ENCODE results near the gene CD93. TPM values are rescaled to one million over a fixed set of nuclear protein-coding genes. Genes with fewer than 3 reads are reported as not detected.

Gene CD93
- total RNA-seq, 2 experiments from 2014 or later: 1.1 TPM

DNA sequence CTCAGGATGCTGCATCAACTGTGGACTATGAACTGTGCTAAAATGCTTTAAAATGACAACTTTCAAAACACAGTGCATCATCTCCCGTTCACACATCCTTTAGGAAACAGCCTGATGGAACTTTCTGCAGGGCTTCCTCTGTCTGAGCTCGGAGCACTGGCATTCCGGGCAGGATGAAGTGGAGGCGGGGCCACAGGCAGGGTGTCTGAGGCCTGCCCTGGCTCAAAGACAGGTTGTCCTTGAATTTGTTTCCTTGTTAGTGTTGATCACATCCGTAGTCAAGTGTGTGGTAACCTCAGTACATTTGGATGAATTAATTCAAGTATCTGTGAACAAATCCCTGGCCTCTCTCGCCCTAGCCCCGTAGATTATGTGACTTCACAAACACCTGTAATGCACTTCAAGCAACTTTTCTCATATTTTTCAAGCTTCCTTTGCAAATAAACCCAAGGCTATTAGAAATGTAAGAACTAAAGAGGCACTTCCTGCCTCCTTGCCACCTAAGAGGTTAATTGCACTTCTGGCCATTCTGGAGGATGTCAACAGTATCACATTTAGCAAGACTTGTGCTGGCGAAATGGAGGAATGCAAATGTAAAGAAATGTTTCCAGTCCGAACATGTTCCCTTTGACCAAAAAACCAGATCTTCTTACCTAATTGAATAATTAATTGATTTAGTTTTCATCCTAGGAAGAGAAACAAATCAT lies 3.1 kb downstream of the CD93 start:
- peaks cover 18% of the 10 kb centered on the region for H3K4me1 Mint-ChIP-seq (ENCODE audit: low read depth)
- H3K27me3 ChIP-seq (ENCODE audit: control insufficient read depth in 1 of 2, insufficient read depth in 2 of 2, low read length in 2 of 2): no peaks in the 10 kb centered on the region
- ChIA-PET CTCF (no interaction called here), POLR2A (no interaction called here)
- DNase-seq: no peak
- peak overlapping the region; percentile 5 for H3K4me3 Mint-ChIP-seq
- no peak overlapping the region for H3K27ac Mint-ChIP-seq
- H3K9me3 Mint-ChIP-seq: no peaks in the 10 kb centered on the region
- H3K9me3 ChIP-seq (ENCODE audit: control insufficient read depth in 1 of 2, insufficient read depth in 1 of 2, low read length in 2 of 2): peaks cover 0 to 10% of the 10 kb centered on the region in 2 experiments
- TF ChIP-seq CTCF (IDR thresholded peaks at IDR 0.05): no peak
- H3K27me3 Mint-ChIP-seq: no peaks in the 10 kb centered on the region
- intact Hi-C loops (cut with DNase I, micrococcal nuclease): no loop called here
- ATAC-seq (ENCODE audit: poor library complexity): no peak
- peak overlapping the region; percentile 56 for H3K4me3 ChIP-seq (ENCODE audit: low read length)
- H3K27ac ChIP-seq (ENCODE audit: low read depth in 1 of 2, low read length in 2 of 2): no peak overlapping the region
- no peaks in the 10 kb centered on the region for H3K36me3 Mint-ChIP-seq (ENCODE audit: low read depth)
- H3K4me1 ChIP-seq (ENCODE audit: insufficient read depth, low read length): peaks cover 34% of the 10 kb centered on the region
- H3K36me3 ChIP-seq (ENCODE audit: insufficient read depth, low read length): no peaks in the 10 kb centered on the region

DNA sequence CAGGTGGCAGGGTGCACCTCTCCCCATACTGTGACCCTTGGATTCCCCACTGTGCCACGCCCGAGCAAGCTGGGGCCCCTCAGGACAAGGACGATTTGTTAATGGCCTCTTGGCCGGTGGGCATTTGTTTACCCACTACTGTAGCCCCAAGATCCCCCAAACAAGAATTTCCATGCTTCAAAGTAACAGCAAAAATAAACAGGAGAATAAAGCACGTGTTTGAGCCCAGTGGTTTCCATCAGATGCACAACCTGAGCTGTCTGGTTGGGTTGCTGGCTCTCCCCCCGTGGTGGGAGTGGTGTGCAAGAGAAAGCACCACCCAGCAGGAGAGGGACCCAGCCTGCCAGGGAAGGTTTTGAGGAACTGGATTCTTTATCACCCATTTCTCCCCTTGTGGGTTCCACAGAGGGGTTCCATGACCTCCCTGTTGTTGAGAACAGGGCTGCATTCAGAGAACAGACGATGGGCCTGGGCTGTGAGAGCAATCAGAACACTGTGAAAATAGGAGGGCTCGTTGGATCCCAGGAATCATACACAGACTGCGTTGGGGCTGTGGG lies 4.8 kb downstream of the CD93 start:
- Mint-ChIP-seq H3K27me3 (no peaks in the 10 kb centered on the region), H3K4me1 (ENCODE audit: low read depth) (peaks cover 12% of the 10 kb centered on the region), H3K36me3 (ENCODE audit: low read depth) (no peaks in the 10 kb centered on the region), H3K27ac (no peak overlapping the region), H3K9me3 (no peaks in the 10 kb centered on the region), H3K4me3 (no peak overlapping the region)
- H3K27me3 ChIP-seq (ENCODE audit: control insufficient read depth in 1 of 2, insufficient read depth in 2 of 2, low read length in 2 of 2): no peaks in the 10 kb centered on the region
- no peak for DNase-seq
- CTCF ChIA-PET: no interaction called here
- POLR2A ChIA-PET: no interaction called here
- no peaks in the 10 kb centered on the region for H3K36me3 ChIP-seq (ENCODE audit: insufficient read depth, low read length)
- H3K27ac ChIP-seq (ENCODE audit: low read depth in 1 of 2, low read length in 2 of 2): no peak overlapping the region
- intact Hi-C loops (cut with DNase I, micrococcal nuclease): no loop called here
- H3K4me1 ChIP-seq (ENCODE audit: insufficient read depth, low read length): peaks cover 19% of the 10 kb centered on the region
- ATAC-seq (ENCODE audit: poor library complexity): no peak
- H3K4me3 ChIP-seq (ENCODE audit: low read length): no peak overlapping the region
- peaks cover 0 to 10% of the 10 kb centered on the region in 2 experiments for H3K9me3 ChIP-seq (ENCODE audit: control insufficient read depth in 1 of 2, insufficient read depth in 1 of 2, low read length in 2 of 2)
- TF ChIP-seq CTCF (IDR thresholded peaks at IDR 0.05): no peak

GRCh38 chr20:23080521-23080920 lies 5.6 kb downstream of the CD93 start:
- Mint-ChIP-seq H3K36me3 (ENCODE audit: low read depth) (no peaks in the 10 kb centered on the region), H3K9me3 (no peaks in the 10 kb centered on the region), H3K4me3 (no peak overlapping the region), H3K27me3 (no peaks in the 10 kb centered on the region), H3K27ac (no peak overlapping the region), H3K4me1 (ENCODE audit: low read depth) (peaks cover 9% of the 10 kb centered on the region)
- H3K36me3 ChIP-seq (ENCODE audit: insufficient read depth, low read length): no peaks in the 10 kb centered on the region
- peaks cover 0 to 10% of the 10 kb centered on the region in 2 experiments for H3K9me3 ChIP-seq (ENCODE audit: control insufficient read depth in 1 of 2, insufficient read depth in 1 of 2, low read length in 2 of 2)
- ChIA-PET CTCF (no interaction called here), POLR2A (no interaction called here)
- peaks cover 12% of the 10 kb centered on the region for H3K4me1 ChIP-seq (ENCODE audit: insufficient read depth, low read length)
- no peak overlapping the region for H3K27ac ChIP-seq (ENCODE audit: low read depth in 1 of 2, low read length in 2 of 2)
- no peak for TF ChIP-seq CTCF (IDR thresholded peaks at IDR 0.05)
- H3K4me3 ChIP-seq (ENCODE audit: low read length): no peak overlapping the region
- DNase-seq (peak in 1 of 14 experiments; percentile 29), ATAC-seq (ENCODE audit: poor library complexity) (no peak)
- intact Hi-C loops (cut with DNase I, micrococcal nuclease): no loop called here
- H3K27me3 ChIP-seq (ENCODE audit: control insufficient read depth in 1 of 2, insufficient read depth in 2 of 2, low read length in 2 of 2): no peaks in the 10 kb centered on the region

All from CD4-positive, alpha-beta T cell (primary cell).